H9 (cell line): Measurements from ENCODE around the gene EHD2. TPM values are rescaled to one million over a fixed set of nuclear protein-coding genes. Genes with fewer than 3 reads are reported as not detected.

ENCODE experiments used
- DNase-seq: peaks from one replicate; pipeline ENCODE4 v3.0.0-alpha.2; 2017
- H2AFZ ChIP-seq: one replicate; pipeline ENCODE4 v1.6.1; 2013; ENCODE audit warnings: mild to moderate bottlenecking, low read length, control low read depth, moderate library complexity
- H2AK5ac ChIP-seq: 2 replicates; pipeline ENCODE4 v1.6.1; 2013; ENCODE audit warnings: low read length, control low read depth, mixed read lengths; ENCODE audit not compliant: insufficient read length
- H2BK120ac ChIP-seq: one replicate; pipeline ENCODE4 v1.6.1; 2013; ENCODE audit warnings: low read depth, mild to moderate bottlenecking, low read length, control low read depth, inconsistent platforms; ENCODE audit not compliant: poor library complexity, severe bottlenecking
- H2BK12ac ChIP-seq: 2 replicates; pipeline ENCODE4 v1.6.1; 2013; ENCODE audit warnings: low read length, control low read depth, mixed read lengths, low read depth; ENCODE audit not compliant: insufficient read length
- H2BK15ac ChIP-seq: 2 replicates; pipeline ENCODE4 v1.6.1; 2013; ENCODE audit warnings: low read depth, low read length, control low read depth
- H2BK20ac ChIP-seq: one replicate; pipeline ENCODE4 v1.6.1; 2013; ENCODE audit warnings: low read depth, mild to moderate bottlenecking, low read length, control low read depth, inconsistent platforms; ENCODE audit not compliant: poor library complexity, severe bottlenecking
- H2BK5ac ChIP-seq: 2 replicates; pipeline ENCODE4 v1.6.1; 2013; ENCODE audit warnings: low read length, control low read depth, mixed read lengths; ENCODE audit not compliant: insufficient read length
- H3K14ac ChIP-seq: 2 replicates; pipeline ENCODE4 v1.6.1; 2013; ENCODE audit warnings: low read length, control low read depth; ENCODE audit not compliant: insufficient read depth
- H3K18ac ChIP-seq: 2 replicates; pipeline ENCODE4 v1.6.1; 2013; ENCODE audit warnings: low read depth, mild to moderate bottlenecking, mixed read lengths, low read length, control low read depth; ENCODE audit not compliant: insufficient read length
- H3K23ac ChIP-seq: 2 replicates; pipeline ENCODE4 v1.6.1; 2013; ENCODE audit warnings: low read length, control low read depth, mixed read lengths, low read depth; ENCODE audit not compliant: insufficient read length
- H3K23me2 ChIP-seq: 2 replicates; pipeline ENCODE4 v1.6.1; 2013; ENCODE audit warnings: low read depth, mild to moderate bottlenecking, mixed read lengths, low read length, control low read depth; ENCODE audit not compliant: insufficient read length, poor library complexity, severe bottlenecking
- H3K27ac ChIP-seq: 2 replicates; pipeline ENCODE4 v1.5.1; 2013; ENCODE audit warnings: low read length, control low read depth, mixed read lengths, low read depth; ENCODE audit not compliant: insufficient read length
- H3K27me3 ChIP-seq: 2 replicates; pipeline ENCODE4 v1.6.1; 2013; ENCODE audit warnings: low read length, control low read depth, inconsistent platforms; ENCODE audit not compliant: insufficient read depth
- H3K4ac ChIP-seq: 2 replicates; pipeline ENCODE4 v1.6.1; 2013; ENCODE audit warnings: low read depth, mild to moderate bottlenecking, control low read depth, inconsistent platforms, low read length, moderate library complexity
- H3K4me1 ChIP-seq: 2 replicates; pipeline ENCODE4 v1.6.1; 2013; ENCODE audit warnings: low read length, control low read depth, inconsistent platforms; ENCODE audit not compliant: insufficient read depth
- H3K4me2 ChIP-seq: 2 replicates; pipeline ENCODE4 v1.6.1; 2013; ENCODE audit warnings: low read length, control low read depth, mixed read lengths; ENCODE audit not compliant: insufficient read length, insufficient read depth
- H3K56ac ChIP-seq: 2 replicates; pipeline ENCODE4 v1.6.1; 2013; ENCODE audit warnings: low read depth, mild to moderate bottlenecking, mixed read lengths, low read length, control low read depth; ENCODE audit not compliant: insufficient read length
- H3K79me1 ChIP-seq: 2 replicates; pipeline ENCODE4 v1.6.1; 2013; ENCODE audit warnings: low read depth, mild to moderate bottlenecking, moderate library complexity, low read length, control low read depth, inconsistent platforms; ENCODE audit not compliant: insufficient read depth, poor library complexity, severe bottlenecking
- H3K79me2 ChIP-seq: 2 replicates; pipeline ENCODE4 v1.6.1; 2013; ENCODE audit warnings: low read length, control low read depth, inconsistent platforms; ENCODE audit not compliant: insufficient read depth
- H3K9ac ChIP-seq: 2 replicates; pipeline ENCODE4 v1.6.1; 2013; ENCODE audit warnings: low read length, control low read depth, mixed read lengths; ENCODE audit not compliant: insufficient read length; ENCODE audit errors: extremely low read depth
- H3K9me3 ChIP-seq: one replicate; pipeline ENCODE4 v1.6.1; 2013; ENCODE audit warnings: low read depth, low read length, inconsistent platforms; ENCODE audit not compliant: control insufficient read depth
- H3T11ph ChIP-seq: one replicate; pipeline ENCODE4 v1.6.1; 2013; ENCODE audit warnings: mild to moderate bottlenecking, low read length, control low read depth, inconsistent platforms
- H4K20me1 ChIP-seq: one replicate; pipeline ENCODE4 v1.6.1; 2013; ENCODE audit not compliant: control insufficient read depth, insufficient read length, insufficient read depth
- H4K5ac ChIP-seq: 2 replicates; pipeline ENCODE4 v1.6.1; 2013; ENCODE audit warnings: low read depth, mild to moderate bottlenecking, mixed read lengths, low read length, control low read depth; ENCODE audit not compliant: insufficient read length
- H4K8ac ChIP-seq: replicated peaks from 2 replicates; pipeline ENCODE4 v1.6.1; 2013; ENCODE audit warnings: low read length, control low read depth, mixed read lengths, low read depth; ENCODE audit not compliant: insufficient read length
- H4K91ac ChIP-seq: 2 replicates; pipeline ENCODE4 v1.6.1; 2013; ENCODE audit warnings: low read depth, mild to moderate bottlenecking, moderate library complexity, mixed read lengths, low read length, control low read depth; ENCODE audit not compliant: insufficient read length
- H3K27ac Mint-ChIP-seq, 3 experiments: 2 replicates in 2 of 3; 3 replicates in 1 of 3; pipeline ENCODE4 v1.8.0; 2020 to 2021; ENCODE audit warnings: mixed read lengths in 3 of 3, mild to moderate bottlenecking in 1 of 3, moderate library complexity in 1 of 3
- H3K27me3 Mint-ChIP-seq: 2 replicates; pipeline ENCODE4 v1.8.0; 2021; ENCODE audit warnings: low read depth, mild to moderate bottlenecking, moderate library complexity, mixed read lengths
- H3K36me3 Mint-ChIP-seq, 3 experiments: 2 replicates in 2 of 3; 3 replicates in 1 of 3; pipeline ENCODE4 v1.8.0; 2020 to 2021; ENCODE audit warnings: low read depth in 3 of 3, mixed read lengths in 3 of 3; ENCODE audit not compliant: insufficient read depth in 1 of 3
- H3K4me1 Mint-ChIP-seq, 2 experiments: 2 replicates each; pipeline ENCODE4 v1.8.0; 2020; ENCODE audit warnings: mixed read lengths in 2 of 2
- H3K4me3 Mint-ChIP-seq, 2 experiments: 2 replicates in 1 of 2; 3 replicates in 1 of 2; pipeline ENCODE4 v1.8.0; 2020 to 2021; ENCODE audit warnings: mild to moderate bottlenecking in 2 of 2, mixed read lengths in 2 of 2, moderate library complexity in 1 of 2
- H3K9me3 Mint-ChIP-seq, 2 experiments: 2 replicates in 1 of 2; 3 replicates in 1 of 2; pipeline ENCODE4 v1.8.0; 2020; ENCODE audit warnings: mild to moderate bottlenecking in 2 of 2, mixed read lengths in 2 of 2, moderate library complexity in 1 of 2
- WGBS: extraction: QIAGEN DNeasy Blood & Tissue Kit; methylation state at CpG from one replicate; pipeline ENCODE4 v1.1.7; 2013; ENCODE audit warnings: missing lambda C conversion rate, low lambda C conversion rate, mixed read lengths; ENCODE audit not compliant: insufficient read length; ENCODE audit errors: extremely low coverage; 5-methylcytosine and 5-hydroxymethylcytosine counted together
- total RNA-seq: library from RNA; stranded (reverse); gene quantifications from 2 replicates; pipeline ENCODE4 v1.2.1, GENCODE V29; 2021
- TF ChIP-seq, protein P1 (sequence below): fragments of 200-600 bp; sonication (generic); conservative IDR thresholded peaks from 3 replicates; pipeline ENCODE4 v1.8.0; 2021; ENCODE audit warnings: antibody characterized with exemption, mild to moderate bottlenecking

The EHD2 gene
- total RNA-seq, 1 experiment from 2014 or later = 19.7 TPM

DNA sequence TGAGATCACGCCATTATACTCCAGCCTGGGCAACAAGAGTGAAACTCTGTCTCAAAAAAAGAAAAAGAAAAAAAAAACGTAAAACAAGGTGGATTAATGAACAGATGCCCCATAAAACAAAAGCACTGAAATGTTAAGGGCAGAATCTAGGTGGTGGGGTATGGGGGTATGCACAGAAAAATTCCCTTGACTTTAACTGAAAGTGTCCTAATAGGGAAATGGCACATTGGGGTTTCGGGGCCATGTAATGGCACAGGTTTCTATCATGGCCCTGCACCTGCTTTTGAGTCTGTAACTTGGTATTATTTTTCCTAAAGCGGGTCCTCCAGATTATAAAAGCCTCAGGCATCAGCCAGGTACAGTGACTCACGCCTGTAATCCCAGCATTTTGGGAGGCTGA lies 48.3 kb downstream of the EHD2 start:
- H3K18ac ChIP-seq = no peak overlapping the region
- no peak for DNase-seq
- H3K79me1 ChIP-seq = no peaks in the 10 kb centered on the region
- H2BK5ac ChIP-seq = no peak overlapping the region
- H3K4me2 ChIP-seq = no peak overlapping the region
- H3K4me1 Mint-ChIP-seq = peaks cover 7 to 9% of the 10 kb centered on the region in 2 experiments
- no peaks in the 10 kb centered on the region for H3K9me3 ChIP-seq
- no peaks in the 10 kb centered on the region for H3K4me1 ChIP-seq
- no peak overlapping the region for H4K8ac ChIP-seq
- H3K56ac ChIP-seq = no peak overlapping the region
- no peak overlapping the region for H2BK12ac ChIP-seq
- TF ChIP-seq, protein P1, sequence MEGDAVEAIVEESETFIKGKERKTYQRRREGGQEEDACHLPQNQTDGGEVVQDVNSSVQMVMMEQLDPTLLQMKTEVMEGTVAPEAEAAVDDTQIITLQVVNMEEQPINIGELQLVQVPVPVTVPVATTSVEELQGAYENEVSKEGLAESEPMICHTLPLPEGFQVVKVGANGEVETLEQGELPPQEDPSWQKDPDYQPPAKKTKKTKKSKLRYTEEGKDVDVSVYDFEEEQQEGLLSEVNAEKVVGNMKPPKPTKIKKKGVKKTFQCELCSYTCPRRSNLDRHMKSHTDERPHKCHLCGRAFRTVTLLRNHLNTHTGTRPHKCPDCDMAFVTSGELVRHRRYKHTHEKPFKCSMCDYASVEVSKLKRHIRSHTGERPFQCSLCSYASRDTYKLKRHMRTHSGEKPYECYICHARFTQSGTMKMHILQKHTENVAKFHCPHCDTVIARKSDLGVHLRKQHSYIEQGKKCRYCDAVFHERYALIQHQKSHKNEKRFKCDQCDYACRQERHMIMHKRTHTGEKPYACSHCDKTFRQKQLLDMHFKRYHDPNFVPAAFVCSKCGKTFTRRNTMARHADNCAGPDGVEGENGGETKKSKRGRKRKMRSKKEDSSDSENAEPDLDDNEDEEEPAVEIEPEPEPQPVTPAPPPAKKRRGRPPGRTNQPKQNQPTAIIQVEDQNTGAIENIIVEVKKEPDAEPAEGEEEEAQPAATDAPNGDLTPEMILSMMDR = no peak
- no peaks in the 10 kb centered on the region for H4K20me1 ChIP-seq
- no peaks in the 10 kb centered on the region for H3K27me3 Mint-ChIP-seq
- no peak overlapping the region for H2AFZ ChIP-seq
- no peak overlapping the region for H3T11ph ChIP-seq
- no peaks in the 10 kb centered on the region for H3K79me2 ChIP-seq
- no peak overlapping the region for H3K4me3 Mint-ChIP-seq
- WGBS = no CpG with 5 or more reads among the region's 5 CpGs
- no peaks in the 10 kb centered on the region for H3K23me2 ChIP-seq
- H2BK120ac ChIP-seq = no peak overlapping the region
- no peak overlapping the region for H4K91ac ChIP-seq
- H3K27me3 ChIP-seq = no peaks in the 10 kb centered on the region
- H3K36me3 Mint-ChIP-seq = peaks cover 25 to 31% (median 29%) of the 10 kb centered on the region in 3 experiments
- no peak overlapping the region for H2BK15ac ChIP-seq
- peak overlapping the region in 1 of 3 experiments; percentile 81; a peak in 2 of 7 replicates for H3K27ac Mint-ChIP-seq
- H3K9me3 Mint-ChIP-seq = peaks cover 0 to 3% of the 10 kb centered on the region in 2 experiments; a peak in 1 of 5 replicates
- H3K23ac ChIP-seq = no peak overlapping the region
- H3K4ac ChIP-seq = no peak overlapping the region
- no peak overlapping the region for H3K14ac ChIP-seq
- no peak overlapping the region for H2AK5ac ChIP-seq
- no peak overlapping the region for H3K27ac ChIP-seq
- H4K5ac ChIP-seq = no peak overlapping the region
- H2BK20ac ChIP-seq = no peak overlapping the region
- H3K9ac ChIP-seq = no peak overlapping the region
